ENCODE data around the gene SRMS. TPM values are rescaled to one million over a fixed set of nuclear protein-coding genes. Genes with fewer than 3 reads are reported as not detected.

SRMS gene
- total RNA-seq, 4 donors from 2014 or later, result not detected

DNA sequence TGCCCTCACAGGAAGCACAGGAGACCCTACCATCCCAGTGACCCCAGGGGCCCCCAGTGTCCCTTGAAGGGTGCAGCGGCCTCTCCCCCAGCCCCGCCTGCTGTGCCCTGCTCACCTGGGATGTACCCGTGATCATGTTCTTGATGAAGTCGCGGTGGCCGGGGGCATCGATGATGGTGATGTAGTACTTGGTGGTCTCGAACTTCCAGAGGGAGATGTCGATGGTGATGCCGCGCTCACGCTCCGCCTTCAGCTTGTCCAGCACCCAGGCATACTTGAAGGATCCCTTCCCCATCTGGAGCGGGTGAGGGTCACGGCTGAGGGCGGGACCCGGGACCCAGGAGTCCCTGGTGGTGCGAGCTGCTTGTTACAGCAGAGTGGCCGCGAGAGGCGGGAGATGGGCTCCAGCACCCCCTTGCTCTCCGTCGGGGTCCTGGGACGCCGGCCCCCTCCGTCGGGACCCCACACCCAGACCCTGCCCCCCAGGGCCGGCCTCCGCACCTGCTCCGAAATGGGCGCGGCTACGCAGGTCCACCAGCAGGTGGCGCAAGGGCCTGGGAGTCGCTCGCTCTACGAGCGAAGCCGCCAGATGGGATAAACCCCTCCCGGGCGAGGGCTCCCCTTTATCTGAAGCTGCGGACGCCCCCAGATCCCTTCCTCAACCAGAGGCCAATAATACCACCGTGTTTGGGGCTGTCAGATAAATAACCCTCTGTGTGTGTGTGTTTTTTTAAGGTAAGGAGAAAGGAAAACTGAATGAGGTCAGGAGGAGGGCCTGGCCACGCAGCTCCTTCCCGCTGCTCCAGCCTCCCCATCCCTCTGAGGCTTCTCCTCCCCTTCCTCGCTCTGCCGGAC is 51.6 kb downstream of the SRMS start:
- TF ChIP-seq, protein P1, sequence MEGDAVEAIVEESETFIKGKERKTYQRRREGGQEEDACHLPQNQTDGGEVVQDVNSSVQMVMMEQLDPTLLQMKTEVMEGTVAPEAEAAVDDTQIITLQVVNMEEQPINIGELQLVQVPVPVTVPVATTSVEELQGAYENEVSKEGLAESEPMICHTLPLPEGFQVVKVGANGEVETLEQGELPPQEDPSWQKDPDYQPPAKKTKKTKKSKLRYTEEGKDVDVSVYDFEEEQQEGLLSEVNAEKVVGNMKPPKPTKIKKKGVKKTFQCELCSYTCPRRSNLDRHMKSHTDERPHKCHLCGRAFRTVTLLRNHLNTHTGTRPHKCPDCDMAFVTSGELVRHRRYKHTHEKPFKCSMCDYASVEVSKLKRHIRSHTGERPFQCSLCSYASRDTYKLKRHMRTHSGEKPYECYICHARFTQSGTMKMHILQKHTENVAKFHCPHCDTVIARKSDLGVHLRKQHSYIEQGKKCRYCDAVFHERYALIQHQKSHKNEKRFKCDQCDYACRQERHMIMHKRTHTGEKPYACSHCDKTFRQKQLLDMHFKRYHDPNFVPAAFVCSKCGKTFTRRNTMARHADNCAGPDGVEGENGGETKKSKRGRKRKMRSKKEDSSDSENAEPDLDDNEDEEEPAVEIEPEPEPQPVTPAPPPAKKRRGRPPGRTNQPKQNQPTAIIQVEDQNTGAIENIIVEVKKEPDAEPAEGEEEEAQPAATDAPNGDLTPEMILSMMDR (IDR thresholded peaks at IDR 0.05 in 4 of 5, conservative IDR thresholded peaks at IDR 0.05 in 1 of 5), result peak; percentile 84 to 98 (median 97)
- no peak for TF ChIP-seq POLR2A (IDR thresholded peaks at IDR 0.05)
- no peaks in the 10 kb centered on the region for H3K27me3 ChIP-seq
- in situ Hi-C loops (cut with MboI; ENCODE audit: low sequenced_read_pairs in 4 of 4), result no loop called here
- intact Hi-C loops (cut with DNase I; ENCODE audit: low total_unique reads), result loop anchor here (1.0 kb wide), 1 partner anchor 24 kb away; the partner anchor contains the start of gene PPDPF
- H3K9me3 ChIP-seq, result no peaks in the 10 kb centered on the region
- H3K4me3 ChIP-seq, result peak overlapping the region; percentile 67 to 88 (median 84)
- peak overlapping the region; percentile 94 to 100 (median 98) for H3K27ac ChIP-seq
- peaks cover 0 to 47% of the 10 kb centered on the region in 2 donors for H3K36me3 ChIP-seq
- peak in 1 of 2 donors; percentile 70 for DNase-seq
- H3K4me1 ChIP-seq, result peaks cover 22 to 50% of the 10 kb centered on the region in 2 donors
- ATAC-seq, result peak in 1 of 2 donors; percentile 21

DNA sequence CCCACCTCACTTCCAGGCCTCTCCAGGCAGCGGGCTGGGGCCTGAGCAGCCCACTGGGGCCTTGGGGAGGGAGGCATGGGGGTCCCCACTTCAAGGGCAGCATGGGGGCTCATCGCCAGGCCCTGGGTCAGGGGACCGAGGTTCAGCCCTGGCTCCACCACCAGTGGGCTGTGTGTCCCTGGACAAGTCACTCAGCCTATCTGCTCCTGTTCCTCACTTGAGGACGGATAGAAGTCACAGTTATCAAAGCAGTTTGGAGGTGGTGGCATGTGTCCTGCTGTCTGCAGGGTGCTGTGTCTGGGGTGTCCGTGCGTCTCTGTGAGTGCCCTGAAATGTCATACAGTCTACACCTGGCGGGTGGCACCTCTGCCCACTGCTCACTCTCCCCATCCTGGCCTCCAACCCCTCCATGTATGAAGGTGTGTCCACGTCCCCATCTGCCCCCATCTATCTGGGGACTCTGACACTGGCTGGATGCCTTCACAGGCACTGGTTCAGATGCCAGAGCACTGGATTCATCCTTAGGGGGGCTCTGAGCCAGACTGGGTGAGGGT is 52.3 kb downstream of the SRMS start:
- Histone ChIP-seq H3K27me3 (no peaks in the 10 kb centered on the region), H3K36me3 (peaks cover 0 to 54% of the 10 kb centered on the region in 2 donors)
- TF ChIP-seq, protein P1 (IDR thresholded peaks at IDR 0.05 in 4 of 5, conservative IDR thresholded peaks at IDR 0.05 in 1 of 5), result no peak
- TF ChIP-seq POLR2A (IDR thresholded peaks at IDR 0.05), result no peak

DNA sequence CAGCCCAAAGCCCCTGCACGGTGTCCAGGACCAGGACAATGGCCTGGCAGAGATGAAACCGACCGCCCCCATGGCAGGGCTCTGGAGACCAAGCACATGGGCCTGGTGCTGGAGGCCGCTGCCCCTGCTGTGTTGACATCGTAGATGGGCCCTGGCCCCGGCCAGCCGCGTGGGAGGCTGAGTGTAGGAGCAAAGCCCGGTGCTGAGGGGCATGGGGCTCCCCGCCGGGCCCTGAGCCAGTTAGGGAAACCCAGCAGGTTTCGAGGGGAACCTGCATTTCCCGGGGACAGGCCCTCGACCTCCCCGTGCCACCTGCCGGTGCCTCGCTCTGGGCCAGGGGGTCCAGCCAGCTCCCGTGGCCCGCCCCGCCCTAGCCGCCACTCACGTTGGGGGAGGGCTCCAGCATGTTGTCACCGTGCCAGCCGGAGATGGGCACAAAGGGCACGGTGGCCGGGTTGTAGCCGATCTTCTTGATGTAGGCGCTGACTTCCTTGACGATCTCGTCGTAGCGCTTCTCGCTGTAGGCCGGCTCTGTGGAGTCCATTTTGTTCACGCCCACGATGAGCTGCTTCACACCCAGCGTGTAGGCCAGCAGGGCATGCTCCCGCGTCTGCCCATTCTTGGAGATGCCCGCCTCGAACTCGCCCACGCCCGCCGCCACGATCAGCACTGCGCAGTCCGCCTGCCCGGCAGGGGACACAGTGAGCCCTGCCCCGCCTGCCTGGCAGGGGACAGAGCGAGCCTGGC is 53.0 kb downstream of the SRMS start:
- H3K27me3 ChIP-seq, result no peaks in the 10 kb centered on the region
- peaks cover 15 to 38% of the 10 kb centered on the region in 2 donors for H3K4me1 ChIP-seq
- H3K36me3 ChIP-seq, result peaks cover 0 to 61% of the 10 kb centered on the region in 2 donors
- in situ Hi-C loops (cut with MboI; ENCODE audit: low sequenced_read_pairs in 4 of 4) (no loop called here), intact Hi-C loops (cut with DNase I; ENCODE audit: low total_unique reads) (no loop called here)
- peak overlapping the region; percentile 31 to 100 (median 69) for H3K27ac ChIP-seq
- no peak for ATAC-seq
- H3K4me3 ChIP-seq, result no peak overlapping the region
- TF ChIP-seq, protein P1 (IDR thresholded peaks at IDR 0.05 in 4 of 5, conservative IDR thresholded peaks at IDR 0.05 in 1 of 5), result no peak
- TF ChIP-seq POLR2A (IDR thresholded peaks at IDR 0.05), result no peak
- H3K9me3 ChIP-seq, result no peaks in the 10 kb centered on the region
- DNase-seq, result peak in 1 of 2 donors; percentile 29

More for the DNA sequence above, 52.3 kb downstream of the SRMS start:
- no peak for DNase-seq
- H3K4me1 ChIP-seq, result peaks cover 18 to 45% of the 10 kb centered on the region in 2 donors
- H3K9me3 ChIP-seq, result no peaks in the 10 kb centered on the region
- peak overlapping the region; percentile 94 to 100 (median 98) for H3K27ac ChIP-seq
- in situ Hi-C loops (cut with MboI; ENCODE audit: low sequenced_read_pairs in 4 of 4) (no loop called here), intact Hi-C loops (cut with DNase I; ENCODE audit: low total_unique reads) (no loop called here)
- H3K4me3 ChIP-seq, result no peak overlapping the region
- ATAC-seq, result no peak

DNA sequence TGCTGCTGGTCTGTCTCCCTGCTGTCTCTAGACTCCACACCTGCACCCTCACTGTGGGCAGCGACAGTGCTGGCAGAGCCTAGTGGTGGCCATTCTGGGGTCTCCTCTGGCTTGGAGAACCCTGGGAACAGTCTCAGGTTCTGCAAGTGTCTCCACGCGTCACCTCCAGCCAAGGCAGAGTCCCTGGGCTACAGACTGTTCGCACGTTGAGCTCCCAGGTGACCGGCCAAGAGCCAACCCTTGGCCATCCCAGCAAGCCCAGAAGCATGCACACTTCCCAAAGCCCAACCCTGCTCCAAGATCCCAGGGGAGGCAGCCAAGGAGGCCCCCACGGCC is 53.5 kb downstream of the SRMS start:
- Histone ChIP-seq H3K4me3 (no peak overlapping the region), H3K27ac (peak overlapping the region in 3 of 4 donors; percentile 41 to 100 (median 97)), H3K4me1 (peaks cover 15 to 34% of the 10 kb centered on the region in 2 donors), H3K9me3 (no peaks in the 10 kb centered on the region), H3K36me3 (peaks cover 0 to 66% of the 10 kb centered on the region in 2 donors), H3K27me3 (no peaks in the 10 kb centered on the region)
- TF ChIP-seq POLR2A (IDR thresholded peaks at IDR 0.05), result no peak
- TF ChIP-seq, protein P1 (IDR thresholded peaks at IDR 0.05 in 4 of 5, conservative IDR thresholded peaks at IDR 0.05 in 1 of 5), result no peak
- ATAC-seq (no peak), DNase-seq (peak in 1 of 2 donors; percentile 16)
- in situ Hi-C loops (cut with MboI; ENCODE audit: low sequenced_read_pairs in 4 of 4) (no loop called here), intact Hi-C loops (cut with DNase I; ENCODE audit: low total_unique reads) (no loop called here)

Data from gastrocnemius medialis (tissue), 4 donors.